NCI-H1694 (cell line): ENCODE results near the gene RPIA.

Experiments
- DNase-seq: peaks from one replicate; lab custom pipeline; 2025; lab: John Stamatoyannopoulos, UW

The RPIA gene

DNA sequence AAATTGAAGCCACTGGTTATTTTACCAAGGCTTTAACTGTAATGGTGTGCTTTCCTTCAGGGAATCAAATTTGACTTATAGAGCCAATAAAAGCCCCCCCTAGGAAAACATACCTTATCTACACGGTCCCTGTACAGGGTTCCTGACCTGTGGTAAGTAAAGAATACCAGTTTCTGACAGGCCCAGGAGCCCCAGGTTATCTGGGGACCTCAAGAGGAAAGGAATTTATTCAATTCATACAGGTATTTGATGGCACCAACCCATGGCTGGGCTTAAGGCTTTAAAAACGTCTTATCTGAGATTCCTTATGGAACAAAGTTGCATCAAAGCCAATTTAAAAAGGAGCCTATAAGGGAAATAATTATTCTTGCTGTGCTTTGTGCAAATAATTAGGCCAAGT lies 7.0 kb upstream of the RPIA start:
- DNase-seq = no peak

- DNase-seq = no peak
Observed at GRCh38 chr2:88686320-88686719, 5.2 kb upstream of the RPIA start.

DNA sequence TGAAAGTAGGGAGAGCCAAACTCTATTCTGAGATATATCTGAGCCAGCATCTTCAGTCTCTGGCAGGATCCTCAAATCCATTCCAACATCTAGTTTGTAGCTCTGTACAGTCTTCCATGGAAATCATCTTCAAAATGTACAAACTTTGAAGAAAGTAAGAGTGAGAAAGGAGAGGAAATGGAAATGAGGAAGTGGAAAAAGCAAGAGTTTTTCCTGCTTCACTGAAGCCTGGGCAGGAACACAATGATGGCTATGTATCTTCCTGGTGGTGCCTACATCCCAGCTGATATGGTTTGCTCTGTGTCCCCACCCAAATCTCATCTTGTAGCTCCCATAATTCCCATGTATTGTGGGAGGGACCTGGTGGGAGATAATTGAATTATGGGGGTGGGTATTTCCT lies 4.1 kb upstream of the RPIA start:
- no peak for DNase-seq

DNA sequence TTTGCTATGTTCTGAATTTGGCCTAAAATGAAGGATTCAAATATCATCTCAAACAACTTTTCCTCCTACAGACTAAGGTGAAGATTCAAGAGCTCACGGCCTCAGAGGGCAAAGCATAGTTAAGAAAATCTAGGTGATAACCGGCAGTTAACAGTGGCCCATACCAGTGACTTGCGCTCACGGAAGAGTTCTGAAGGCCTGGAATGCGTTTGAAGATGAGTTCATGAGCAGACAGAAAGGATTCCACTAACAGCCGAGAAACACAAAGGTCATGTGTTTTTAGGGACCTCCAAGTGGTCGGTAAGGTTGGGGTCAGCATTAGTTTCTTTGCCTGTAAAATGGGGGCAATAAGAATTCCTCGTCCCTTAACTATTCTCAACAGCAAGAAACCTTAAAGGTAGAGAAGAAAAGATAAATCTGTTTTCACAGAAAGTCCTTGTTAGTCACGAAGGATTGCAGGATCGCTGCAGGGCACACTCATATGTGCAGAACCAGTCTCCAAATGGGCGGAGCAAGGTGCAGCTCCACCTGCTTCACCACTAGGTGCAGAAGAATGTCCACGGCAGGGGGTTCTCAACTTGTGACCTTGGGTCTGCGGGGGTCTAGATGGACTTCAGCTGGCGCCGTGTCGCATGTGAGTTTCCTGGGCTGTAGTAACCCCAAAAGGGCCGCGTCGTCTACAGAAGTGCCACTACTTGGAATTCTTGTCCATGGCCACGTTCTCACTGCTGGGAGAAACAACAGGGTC lies 708 bp upstream of the RPIA start:
- no peak for DNase-seq

DNA sequence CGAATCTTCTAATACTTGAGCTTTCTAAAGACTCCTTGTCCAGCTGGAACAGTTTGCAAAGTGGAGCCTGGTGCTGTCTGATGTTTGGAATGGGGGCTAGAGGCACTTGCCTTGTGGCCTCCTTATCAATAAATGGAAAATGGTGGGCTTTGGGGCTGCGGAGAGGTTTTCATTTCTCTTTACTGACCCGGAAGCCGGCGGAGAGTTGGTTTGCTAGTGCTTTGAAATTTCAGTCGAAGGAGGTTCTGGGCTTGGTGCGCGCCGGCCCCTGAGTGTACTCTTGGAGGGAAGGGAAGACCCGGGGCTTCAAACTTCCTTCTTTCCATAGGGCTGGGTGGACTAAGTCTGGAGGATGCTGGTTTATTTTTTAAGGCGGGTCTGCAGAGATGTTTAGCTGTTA lies 714 bp downstream of the RPIA start:
- DNase-seq = no peak

DNA sequence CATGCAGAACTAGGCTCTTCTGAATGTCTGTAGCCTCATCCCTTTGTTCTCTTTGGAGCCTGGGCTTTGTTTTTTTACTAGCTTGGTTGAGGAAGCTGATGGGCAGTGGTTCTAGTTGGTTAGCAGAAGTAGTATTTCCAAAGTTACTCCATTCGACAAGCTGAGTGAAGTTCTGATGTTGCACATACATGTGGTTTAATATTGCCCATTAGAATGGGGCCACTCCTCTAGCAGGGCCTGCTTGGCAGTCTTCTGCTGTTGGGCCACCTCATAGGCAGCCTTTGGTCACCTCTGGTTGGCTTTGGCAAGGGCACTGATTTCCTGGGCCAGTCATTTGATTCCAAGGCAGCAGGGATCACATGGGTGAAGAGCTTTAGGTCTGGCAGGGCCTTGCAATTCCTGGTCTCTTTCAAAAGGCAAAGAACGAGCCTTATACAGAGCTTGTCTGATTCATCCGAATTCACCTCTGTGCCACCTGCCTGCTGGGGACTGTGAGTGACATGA lies 2.5 kb downstream of the RPIA start:
- DNase-seq = no peak

- no peak for DNase-seq
Observed at GRCh38 chr2:88696611-88697010, 5.1 kb downstream of the RPIA start.

GRCh38 chr2:88697370-88698026 lies 6.0 kb downstream of the RPIA start:
- DNase-seq = no peak

GRCh38 chr2:88698027-88698413 lies 6.5 kb downstream of the RPIA start:
- no peak for DNase-seq

- DNase-seq = no peak
Observed at GRCh38 chr2:88698498-88699233, 7.2 kb downstream of the RPIA start.

GRCh38 chr2:88707003-88707402 lies 15.5 kb downstream of the RPIA start:
- no peak for DNase-seq

DNA sequence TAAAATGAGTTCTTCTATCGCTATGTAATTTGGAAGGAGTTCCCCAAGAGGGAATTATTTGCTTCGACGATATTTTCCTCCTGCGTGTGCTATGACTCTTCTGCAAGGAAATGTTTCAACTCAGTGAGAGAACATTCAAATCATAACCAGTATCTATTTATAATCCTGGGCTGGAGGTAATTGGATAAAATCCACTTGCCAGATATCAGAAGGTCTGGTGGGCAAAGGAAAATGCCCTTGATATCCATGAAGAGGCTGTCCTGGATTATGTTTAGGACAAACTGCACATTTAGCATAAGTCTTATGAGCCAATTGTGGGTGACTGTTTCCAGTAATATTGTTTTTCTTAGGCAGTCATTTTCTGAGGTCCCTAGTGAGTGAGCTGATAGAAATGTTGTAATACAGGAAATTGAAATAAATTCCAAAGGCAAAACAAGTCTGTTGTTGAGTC lies 17.7 kb downstream of the RPIA start:
- no peak for DNase-seq

DNA sequence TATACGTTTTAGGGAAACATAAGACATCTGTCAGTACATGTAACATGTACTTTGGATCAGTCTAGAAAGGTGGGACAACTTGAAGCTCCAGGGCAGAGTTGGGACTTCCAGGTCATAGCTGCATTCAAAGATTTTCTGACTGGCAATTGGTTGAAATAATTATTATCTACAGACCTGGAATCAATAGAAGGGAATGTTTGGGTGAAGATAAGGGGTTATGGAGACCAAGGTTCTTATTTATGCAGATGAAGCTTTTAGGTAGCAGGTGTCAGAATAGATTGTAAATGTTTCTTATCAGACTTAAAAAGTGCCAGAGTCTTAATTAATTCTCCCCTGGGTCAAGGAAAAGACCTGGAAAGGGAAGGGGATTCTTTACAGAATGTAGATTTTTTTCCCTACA lies 19.8 kb downstream of the RPIA start:
- no peak for DNase-seq

DNA sequence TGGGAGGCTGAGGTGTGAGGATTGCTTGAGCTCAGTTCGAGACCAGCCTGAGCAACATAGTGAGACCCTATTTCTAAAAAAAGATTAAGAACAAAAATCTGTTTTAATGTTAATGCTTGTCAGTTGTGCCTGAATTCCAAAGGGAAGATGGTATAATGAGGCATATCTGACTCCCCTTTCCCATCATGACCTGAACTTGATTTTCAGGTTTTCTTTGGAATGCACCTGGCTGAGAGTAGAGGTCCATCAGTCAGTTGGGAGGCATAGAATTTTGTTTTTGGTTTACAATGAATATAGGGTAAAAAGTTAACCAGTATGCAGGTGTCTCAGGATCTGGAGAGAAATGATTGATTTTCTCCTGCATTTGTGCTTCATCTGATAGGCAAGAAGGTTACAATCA lies 20.4 kb downstream of the RPIA start:
- no peak for DNase-seq

DNA sequence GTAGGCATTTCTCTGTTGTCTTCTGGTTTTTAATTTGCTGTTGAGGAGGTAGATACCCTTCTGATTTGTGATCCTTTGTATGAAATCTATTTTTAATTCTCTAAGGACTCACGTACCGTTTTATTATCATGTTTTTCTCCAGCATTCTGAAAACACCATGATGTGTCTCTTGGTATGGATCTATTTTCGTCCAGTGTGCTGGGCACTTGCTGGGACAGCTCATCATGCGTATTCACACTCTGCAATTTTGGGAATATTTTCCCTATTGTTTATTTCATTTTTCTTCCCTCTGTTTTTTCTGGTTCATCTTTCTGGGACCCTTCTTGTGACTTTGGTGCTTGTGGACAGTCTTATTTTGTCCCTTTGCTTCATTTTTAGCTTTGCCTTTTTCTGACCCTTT lies 21.9 kb downstream of the RPIA start:
- no peak for DNase-seq

DNA sequence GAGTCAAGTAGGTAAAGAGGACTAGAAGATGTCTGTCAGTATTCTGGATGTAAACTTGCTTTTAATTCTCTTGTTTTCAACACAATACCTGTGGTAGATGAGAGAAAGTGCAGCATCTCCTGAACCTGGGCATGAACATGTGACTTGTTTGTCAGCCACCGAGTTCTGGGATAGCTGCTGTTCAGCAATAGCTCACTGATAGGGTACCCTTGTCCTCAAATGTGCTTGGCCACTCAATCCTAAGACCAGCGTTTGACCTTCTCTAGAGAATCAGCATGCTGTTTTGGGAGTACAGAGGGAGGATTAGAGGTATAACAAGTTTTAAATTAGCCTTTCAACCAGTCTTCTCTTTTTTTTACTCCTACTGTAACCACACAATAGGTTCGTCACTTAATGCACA lies 23.2 kb downstream of the RPIA start:
- DNase-seq = no peak

GRCh38 chr2:88720399-88720798 lies 28.9 kb downstream of the RPIA start:
- DNase-seq = no peak

DNA sequence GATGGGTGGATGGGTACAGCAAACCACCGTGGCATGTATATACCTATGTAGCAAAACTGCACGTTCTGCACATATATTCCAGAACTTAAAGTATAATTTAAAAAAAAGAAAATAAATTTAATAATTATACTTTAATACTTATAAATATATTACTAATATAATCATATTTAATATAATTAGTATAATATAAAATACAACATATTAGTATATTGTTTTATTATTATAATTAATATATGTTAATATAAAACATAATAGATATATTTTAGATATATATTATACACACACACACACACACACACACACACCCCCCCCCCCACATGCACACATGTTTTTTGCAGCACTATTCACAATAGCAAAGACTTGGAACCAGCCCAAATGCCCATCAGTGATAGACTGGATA lies 29.8 kb downstream of the RPIA start:
- DNase-seq = no peak

DNA sequence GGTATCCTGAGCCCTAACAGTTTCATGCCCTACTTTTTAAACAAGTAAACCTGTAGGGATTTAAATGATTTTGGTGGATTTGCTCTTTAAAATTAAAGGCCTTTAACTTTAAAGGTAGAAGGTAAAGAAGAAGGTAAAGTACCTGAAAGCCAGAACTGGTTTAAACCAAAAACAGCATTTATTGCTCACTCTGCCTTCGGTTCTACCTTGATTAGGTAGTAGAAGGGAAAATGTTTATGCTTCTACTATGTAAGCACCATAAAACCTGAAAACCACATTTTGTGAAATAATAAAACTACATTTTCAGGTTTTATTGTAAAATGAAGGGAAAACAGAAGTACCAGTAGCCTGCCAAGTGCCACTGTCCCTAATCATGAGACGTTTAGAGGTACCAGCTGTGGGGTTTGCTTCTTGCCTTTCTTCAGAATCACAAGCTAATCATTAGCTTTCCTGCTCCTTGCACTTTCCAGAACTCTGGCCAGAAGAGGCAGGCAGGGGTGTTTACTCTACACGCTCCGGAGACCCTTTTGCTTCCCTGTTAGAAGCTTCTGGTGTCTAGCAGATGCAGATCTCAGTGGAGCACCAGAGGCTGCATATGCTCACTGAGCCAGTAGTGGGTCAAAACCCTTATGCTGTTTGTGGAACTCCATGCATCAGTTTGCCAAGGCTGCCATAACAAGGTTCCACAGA lies 33.3 kb downstream of the RPIA start:
- DNase-seq = no peak

GRCh38 chr2:88729061-88729745 lies 37.7 kb downstream of the RPIA start:
- DNase-seq = no peak

GRCh38 chr2:88733155-88733902 lies 41.9 kb downstream of the RPIA start:
- no peak for DNase-seq
